ENCODE measurements around the gene PITPNM3.

Gene PITPNM3

GRCh38 chr17:6413065-6413464, 143.3 kb downstream of the PITPNM3 start:
- H3K27me3 ChIP-seq (ENCODE audit: control insufficient read depth, insufficient read depth, low read length), result no peaks in the 10 kb centered on the region
- no peaks in the 10 kb centered on the region for H3K36me3 ChIP-seq (ENCODE audit: control insufficient read depth, insufficient read depth, low read length)
- H3K9me3 ChIP-seq (ENCODE audit: control insufficient read depth, insufficient read depth, low read length), result no peaks in the 10 kb centered on the region
- WGBS (ENCODE audit: insufficient coverage, insufficient read length), result no CpG with 5 or more reads among the region's 1 CpG
- H3K4me3 ChIP-seq (ENCODE audit: low read length), result no peak overlapping the region
- no peak for DNase-seq (ENCODE audit: low read depth, low spot score)
- H3K27ac ChIP-seq (ENCODE audit: low read length), result no peak overlapping the region
- H3K4me1 ChIP-seq (ENCODE audit: control insufficient read depth, insufficient read depth, low read length), result no peaks in the 10 kb centered on the region; the same call in 1 of the 2 replicates

DNA sequence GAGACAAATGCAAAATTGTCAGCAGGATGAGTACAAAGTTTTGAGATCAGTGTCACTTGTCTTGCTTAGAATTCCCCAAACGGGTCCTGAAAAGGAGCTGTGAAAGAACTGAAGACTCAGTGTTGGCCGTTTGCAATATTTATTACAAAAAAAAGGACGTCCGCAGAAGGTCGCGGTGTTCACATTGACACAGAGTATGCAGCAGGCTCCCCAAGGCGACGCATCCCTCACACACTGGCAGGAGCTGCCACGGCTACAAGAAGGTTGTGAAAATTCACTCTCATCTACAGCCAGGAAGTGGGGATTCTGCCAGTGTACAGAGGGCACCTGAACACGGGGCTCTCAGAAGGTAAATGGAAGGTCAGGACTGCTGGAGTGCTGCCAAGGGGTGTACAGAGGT, 147.6 kb downstream of the PITPNM3 start:
- Histone ChIP-seq H3K27me3 (ENCODE audit: control insufficient read depth, insufficient read depth, low read length) (no peaks in the 10 kb centered on the region), H3K4me3 (ENCODE audit: low read length) (no peak overlapping the region), H3K9me3 (ENCODE audit: control insufficient read depth, insufficient read depth, low read length) (no peaks in the 10 kb centered on the region), H3K36me3 (ENCODE audit: control insufficient read depth, insufficient read depth, low read length) (no peaks in the 10 kb centered on the region), H3K27ac (ENCODE audit: low read length) (no peak overlapping the region), H3K4me1 (ENCODE audit: control insufficient read depth, insufficient read depth, low read length) (no peaks in the 10 kb centered on the region; the same call in 1 of the 2 replicates)
- WGBS (ENCODE audit: insufficient coverage, insufficient read length), result no CpG with 5 or more reads among the region's 10 CpGs
- DNase-seq (ENCODE audit: low read depth, low spot score), result no peak

DNA sequence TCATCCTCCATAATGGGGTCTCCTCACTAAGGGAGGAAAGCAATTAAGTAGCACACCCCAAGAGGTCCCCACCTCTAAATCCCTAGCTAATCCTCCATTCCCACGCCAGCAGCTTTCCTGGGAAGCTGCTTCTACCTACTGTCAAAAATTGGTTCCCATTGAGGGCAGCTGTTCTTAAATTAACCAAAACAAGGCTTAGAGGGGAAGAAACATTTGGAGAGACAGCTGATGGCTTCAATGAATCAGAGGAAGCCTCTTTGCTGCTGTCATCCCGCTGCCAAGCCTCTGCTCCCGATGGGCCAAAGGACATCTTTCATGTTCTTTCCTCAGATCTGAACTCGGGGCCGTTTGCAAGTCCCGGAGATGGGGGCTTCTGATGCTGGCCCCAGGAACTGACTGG, 148.1 kb downstream of the PITPNM3 start:
- Histone ChIP-seq H3K4me1 (ENCODE audit: control insufficient read depth, insufficient read depth, low read length) (no peaks in the 10 kb centered on the region; the same call in 1 of the 2 replicates), H3K4me3 (ENCODE audit: low read length) (no peak overlapping the region), H3K27me3 (ENCODE audit: control insufficient read depth, insufficient read depth, low read length) (no peaks in the 10 kb centered on the region), H3K27ac (ENCODE audit: low read length) (no peak overlapping the region), H3K9me3 (ENCODE audit: control insufficient read depth, insufficient read depth, low read length) (no peaks in the 10 kb centered on the region), H3K36me3 (ENCODE audit: control insufficient read depth, insufficient read depth, low read length) (no peaks in the 10 kb centered on the region)
- DNase-seq (ENCODE audit: low read depth, low spot score), result no peak
- WGBS (ENCODE audit: insufficient coverage, insufficient read length), result no CpG with 5 or more reads among the region's 6 CpGs

DNA sequence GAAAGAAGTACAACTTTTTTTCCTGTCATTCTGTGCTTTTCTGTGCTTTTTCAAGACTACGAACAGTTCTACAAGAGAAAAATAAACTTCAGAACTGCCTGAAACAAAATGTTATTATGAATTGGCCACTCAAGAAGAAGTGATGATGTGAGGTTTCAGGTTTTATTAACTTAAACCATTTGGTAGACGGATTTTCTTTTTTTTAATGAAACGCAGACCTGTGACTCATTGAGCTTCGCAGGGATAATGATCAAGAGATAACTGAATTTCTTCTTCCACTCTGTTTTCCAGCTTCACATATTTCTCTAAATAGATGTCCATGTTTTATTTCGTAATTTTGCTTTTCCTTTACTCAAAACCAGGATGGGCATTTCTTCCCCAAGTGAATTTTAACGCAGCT, 154.1 kb downstream of the PITPNM3 start:
- no peak overlapping the region for H3K27ac ChIP-seq (ENCODE audit: low read length)
- no peak overlapping the region for H3K4me3 ChIP-seq (ENCODE audit: low read length)
- no peaks in the 10 kb centered on the region for H3K9me3 ChIP-seq (ENCODE audit: control insufficient read depth, insufficient read depth, low read length)
- H3K27me3 ChIP-seq (ENCODE audit: control insufficient read depth, insufficient read depth, low read length), result no peaks in the 10 kb centered on the region
- DNase-seq (ENCODE audit: low read depth, low spot score), result no peak
- H3K4me1 ChIP-seq (ENCODE audit: control insufficient read depth, insufficient read depth, low read length), result no peaks in the 10 kb centered on the region
- no peaks in the 10 kb centered on the region for H3K36me3 ChIP-seq (ENCODE audit: control insufficient read depth, insufficient read depth, low read length)
- WGBS (ENCODE audit: insufficient coverage, insufficient read length), result no CpG with 5 or more reads among the region's 6 CpGs

Data from iPS DF 6.9 (cell line).